Measurements from ENCODE around the gene ERC2.

The ERC2 gene

DNA sequence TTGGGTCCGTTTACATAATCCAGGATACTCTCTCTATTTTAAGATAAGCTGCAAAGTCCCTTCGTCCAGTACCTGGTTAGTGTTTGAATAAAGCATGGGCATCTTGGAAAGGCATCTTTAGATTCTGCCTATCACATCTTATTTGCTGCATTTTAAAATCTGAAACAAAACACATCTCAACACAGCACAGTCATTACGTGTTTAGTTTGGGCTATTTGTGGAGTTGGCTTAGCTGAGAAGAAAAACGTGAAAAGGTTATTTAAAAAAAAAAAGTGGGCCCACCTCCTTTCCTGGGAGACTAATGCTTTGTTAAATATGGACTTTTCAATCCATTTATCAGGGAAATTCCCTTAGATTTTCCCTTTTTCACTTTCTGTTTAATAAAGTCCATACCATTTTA, 806.7 kb downstream of the ERC2 start:
- H3K27ac Mint-ChIP-seq = no peak overlapping the region
- DNase-seq = no peak
- ATAC-seq (replicated peaks) = no peak
- no peaks in the 10 kb centered on the region for H3K4me1 Mint-ChIP-seq (ENCODE audit: low read depth in 2 of 2)
- no peaks in the 10 kb centered on the region for H3K27me3 Mint-ChIP-seq
- no peaks in the 10 kb centered on the region for H3K36me3 Mint-ChIP-seq (ENCODE audit: insufficient read depth)
- H3K9me3 Mint-ChIP-seq = peaks cover 9 to 26% of the 10 kb centered on the region in 2 donors
- H3K4me3 Mint-ChIP-seq = no peak overlapping the region

DNA sequence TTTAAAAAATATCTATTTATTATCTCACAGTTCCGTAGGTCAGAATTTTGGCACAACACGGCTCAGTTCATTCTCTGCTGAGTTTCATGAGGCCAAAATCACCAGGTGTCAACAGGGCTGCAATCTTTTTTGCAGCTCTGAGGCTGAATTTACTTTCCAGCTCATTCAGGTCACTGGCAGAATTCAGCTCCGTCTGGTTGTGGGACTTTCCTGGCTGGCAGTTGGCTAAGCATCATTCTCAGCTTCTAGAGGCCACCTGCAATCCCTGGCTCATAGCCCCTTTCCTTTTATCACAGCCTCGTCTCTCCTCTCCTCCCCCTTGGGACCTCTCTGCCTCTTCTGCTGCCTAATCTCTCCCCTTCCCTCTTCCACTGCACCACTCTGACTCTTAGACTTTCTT, 807.1 kb downstream of the ERC2 start:
- H3K27me3 Mint-ChIP-seq = no peaks in the 10 kb centered on the region
- peaks cover 9 to 26% of the 10 kb centered on the region in 2 donors for H3K9me3 Mint-ChIP-seq
- ATAC-seq (replicated peaks) = no peak
- no peak overlapping the region for H3K27ac Mint-ChIP-seq
- H3K4me1 Mint-ChIP-seq (ENCODE audit: low read depth in 2 of 2) = no peaks in the 10 kb centered on the region
- no peaks in the 10 kb centered on the region for H3K36me3 Mint-ChIP-seq (ENCODE audit: insufficient read depth)
- no peak for DNase-seq
- H3K4me3 Mint-ChIP-seq = no peak overlapping the region

DNA sequence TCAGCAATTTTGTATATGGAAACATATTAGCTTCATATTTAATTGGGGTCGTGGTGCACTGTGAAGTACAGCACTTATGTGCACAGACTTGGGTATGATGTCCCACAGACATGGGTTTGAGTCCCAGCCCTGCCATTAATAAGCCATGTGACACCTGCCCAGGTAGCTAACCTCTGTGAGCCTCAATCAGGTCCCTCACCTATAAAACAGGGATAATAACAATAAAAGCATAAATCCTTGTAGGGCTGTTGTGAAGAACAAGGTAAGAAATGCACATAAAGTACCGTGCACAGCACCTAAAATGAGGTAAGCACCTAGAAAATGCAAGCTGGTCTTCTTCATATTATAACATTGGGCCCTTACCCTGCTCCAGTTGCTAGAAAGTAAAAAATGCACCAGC, 807.6 kb downstream of the ERC2 start:
- peaks cover 9 to 25% of the 10 kb centered on the region in 2 donors for H3K9me3 Mint-ChIP-seq
- H3K4me1 Mint-ChIP-seq (ENCODE audit: low read depth in 2 of 2) = no peaks in the 10 kb centered on the region
- H3K4me3 Mint-ChIP-seq = no peak overlapping the region
- ATAC-seq (replicated peaks) = no peak
- no peaks in the 10 kb centered on the region for H3K36me3 Mint-ChIP-seq (ENCODE audit: insufficient read depth)
- no peak for DNase-seq
- H3K27me3 Mint-ChIP-seq = no peaks in the 10 kb centered on the region
- H3K27ac Mint-ChIP-seq = no peak overlapping the region

DNA sequence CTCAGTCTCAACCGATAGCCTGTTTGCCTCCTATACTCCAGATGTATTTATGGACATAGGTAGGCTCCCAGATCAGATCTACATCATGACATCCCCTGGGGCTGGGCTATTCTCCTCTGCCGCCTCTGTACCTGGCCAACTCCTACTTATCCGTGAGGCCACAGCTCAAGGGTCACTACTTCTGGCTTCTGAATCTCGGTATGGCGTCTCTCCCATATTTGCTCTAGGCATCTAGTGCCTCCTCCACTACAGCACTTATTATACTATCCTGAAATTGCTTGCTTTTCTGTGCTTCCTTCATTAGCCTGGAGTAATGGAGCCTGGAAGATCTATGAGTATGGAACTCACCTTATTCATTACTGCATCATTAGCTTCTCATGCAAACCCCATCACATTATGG, 808.6 kb downstream of the ERC2 start:
- no peaks in the 10 kb centered on the region for H3K27me3 Mint-ChIP-seq
- H3K4me1 Mint-ChIP-seq (ENCODE audit: low read depth in 2 of 2) = no peaks in the 10 kb centered on the region
- H3K9me3 Mint-ChIP-seq = peaks cover 9 to 18% of the 10 kb centered on the region in 2 donors
- ATAC-seq (replicated peaks) (no peak), DNase-seq (no peak)
- H3K27ac Mint-ChIP-seq = no peak overlapping the region
- no peak overlapping the region for H3K4me3 Mint-ChIP-seq
- H3K36me3 Mint-ChIP-seq (ENCODE audit: insufficient read depth) = no peaks in the 10 kb centered on the region

DNA sequence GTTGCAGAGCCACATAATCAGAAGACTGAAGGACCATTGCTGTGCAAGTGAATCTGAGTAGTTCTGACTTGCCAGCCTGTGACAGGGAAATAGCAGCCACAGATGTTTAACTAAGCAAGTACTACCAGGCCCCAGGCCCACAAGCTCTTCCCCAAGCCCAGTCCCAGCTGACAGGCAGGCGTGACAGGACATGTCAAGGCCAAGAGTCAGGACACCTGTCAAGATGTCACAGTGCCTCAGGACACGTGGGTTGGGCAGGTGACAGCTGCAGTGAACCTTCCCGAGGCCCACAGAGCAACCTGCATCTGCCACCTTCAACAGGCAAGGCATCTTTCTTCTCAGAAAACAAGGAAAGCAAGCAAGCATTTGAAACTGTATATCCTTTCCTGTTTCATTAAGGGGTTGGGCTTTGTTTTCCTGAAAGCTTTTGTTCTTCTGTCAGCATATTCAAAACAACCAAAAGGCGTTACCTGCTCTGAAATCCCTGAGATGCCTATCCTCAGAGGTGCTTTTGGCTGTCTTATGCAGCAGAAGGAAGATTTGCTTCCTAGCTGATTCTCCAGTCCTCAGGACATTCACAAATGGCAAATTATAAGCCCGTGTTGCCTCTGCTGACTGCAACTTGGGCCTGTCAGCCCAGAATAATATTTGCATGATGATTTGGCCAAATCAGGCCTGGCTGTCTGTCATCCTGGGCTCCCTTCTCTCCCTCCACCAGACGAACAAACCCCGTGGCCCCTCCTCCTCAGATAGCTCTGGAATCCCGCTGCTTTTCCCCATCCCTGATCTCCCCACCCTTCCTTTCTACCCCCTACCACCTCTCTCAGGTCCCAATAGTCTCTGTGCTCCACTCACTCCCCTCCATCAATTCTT, 809.3 kb downstream of the ERC2 start:
- no peak for DNase-seq
- no peaks in the 10 kb centered on the region for H3K36me3 Mint-ChIP-seq (ENCODE audit: insufficient read depth)
- H3K4me3 Mint-ChIP-seq = no peak overlapping the region

DNA sequence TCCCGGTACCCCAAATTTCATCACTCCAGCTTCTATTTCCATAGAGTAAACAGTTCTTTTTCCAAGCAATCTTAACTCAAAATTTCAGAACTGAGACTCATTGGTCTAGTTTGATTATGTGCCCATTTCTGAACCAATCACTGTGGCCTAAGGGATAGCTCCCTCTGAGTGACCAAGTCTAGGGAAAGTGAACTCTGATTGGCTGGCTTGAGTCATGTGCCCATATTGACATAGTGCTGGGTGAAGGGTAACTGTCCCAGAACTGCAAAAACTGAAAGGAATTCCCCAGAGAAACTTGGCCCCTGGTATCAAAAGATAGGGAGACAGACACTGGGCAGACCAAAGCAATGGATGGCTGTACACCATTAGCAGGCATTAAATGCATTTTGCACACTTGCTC, 810.0 kb downstream of the ERC2 start:
- no peaks in the 10 kb centered on the region for H3K4me1 Mint-ChIP-seq (ENCODE audit: low read depth in 2 of 2)
- H3K4me3 Mint-ChIP-seq = no peak overlapping the region
- no peak for DNase-seq
- H3K27ac Mint-ChIP-seq = no peak overlapping the region
- H3K27me3 Mint-ChIP-seq = no peaks in the 10 kb centered on the region
- H3K36me3 Mint-ChIP-seq (ENCODE audit: insufficient read depth) = no peaks in the 10 kb centered on the region
- no peak for ATAC-seq (replicated peaks)
- H3K9me3 Mint-ChIP-seq = peaks cover 10 to 25% of the 10 kb centered on the region in 2 donors

More for the DNA sequence above, 809.3 kb downstream of the ERC2 start:
- Mint-ChIP-seq H3K27me3 (no peaks in the 10 kb centered on the region), H3K27ac (no peak overlapping the region), H3K9me3 (peaks cover 9 to 21% of the 10 kb centered on the region in 2 donors), H3K4me1 (ENCODE audit: low read depth in 2 of 2) (no peaks in the 10 kb centered on the region)
- no peak for ATAC-seq (replicated peaks)

DNA sequence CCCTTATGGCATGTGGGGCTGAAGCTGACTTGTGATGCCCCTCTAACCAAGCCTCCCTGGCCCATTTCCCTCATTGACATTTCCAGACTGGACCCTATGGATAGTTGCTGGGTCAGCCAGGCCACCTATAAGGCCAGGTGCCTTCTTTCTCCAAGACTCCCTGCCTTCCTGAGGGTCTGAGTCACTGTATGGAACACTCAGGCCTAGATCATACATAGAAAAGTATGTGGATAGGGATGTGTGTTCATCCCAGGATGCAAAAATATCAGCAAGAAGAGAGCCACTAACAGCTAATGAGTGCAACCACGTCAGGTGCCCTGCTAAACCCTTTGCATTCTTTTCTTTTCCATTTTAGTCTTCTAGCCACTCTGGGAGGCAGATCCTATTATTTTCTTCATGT, 812.7 kb downstream of the ERC2 start:
- ATAC-seq (replicated peaks) (no peak), DNase-seq (no peak)
- Mint-ChIP-seq H3K27me3 (no peaks in the 10 kb centered on the region), H3K36me3 (ENCODE audit: insufficient read depth) (peaks cover 2% of the 10 kb centered on the region), H3K4me3 (no peak overlapping the region), H3K27ac (no peak overlapping the region), H3K9me3 (peaks cover 8 to 27% of the 10 kb centered on the region in 2 donors), H3K4me1 (ENCODE audit: low read depth in 2 of 2) (no peaks in the 10 kb centered on the region)

DNA sequence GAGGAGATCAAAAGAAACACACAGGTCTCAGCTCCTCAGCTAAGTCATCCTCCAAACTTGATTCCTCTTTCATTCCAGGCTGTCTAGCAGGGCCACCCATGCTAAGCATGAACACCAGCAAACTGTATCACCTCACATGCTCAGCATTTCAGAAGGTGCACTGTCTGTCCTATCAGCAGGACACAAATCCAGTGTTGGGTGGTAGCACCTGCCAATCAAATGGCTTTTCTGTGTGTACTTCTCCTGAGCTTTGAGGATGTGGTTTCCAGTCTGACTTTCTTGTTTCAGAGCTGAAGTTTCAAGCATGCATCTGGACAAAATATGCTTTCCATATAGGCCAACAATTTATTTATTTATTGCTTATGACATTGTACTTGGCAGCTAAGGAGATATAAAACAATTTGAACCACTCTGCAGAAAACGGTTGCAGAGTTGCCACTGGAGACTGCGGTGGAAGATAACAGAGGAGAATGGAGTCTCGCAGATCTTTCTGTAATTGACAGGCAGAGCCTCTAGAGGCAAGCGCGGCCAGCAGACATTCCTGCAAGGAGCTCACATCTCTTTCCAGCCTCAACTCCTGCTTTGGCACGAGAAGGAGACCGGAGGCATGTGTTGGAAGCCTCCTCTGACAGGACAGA, 814.0 kb downstream of the ERC2 start:
- Mint-ChIP-seq H3K4me3 (no peak overlapping the region), H3K27ac (no peak overlapping the region), H3K4me1 (ENCODE audit: low read depth in 2 of 2) (no peaks in the 10 kb centered on the region), H3K9me3 (peaks cover 1 to 23% of the 10 kb centered on the region in 2 donors), H3K36me3 (ENCODE audit: insufficient read depth) (peaks cover 2% of the 10 kb centered on the region), H3K27me3 (no peaks in the 10 kb centered on the region)
- no peak for ATAC-seq (replicated peaks)
- DNase-seq = no peak

DNA sequence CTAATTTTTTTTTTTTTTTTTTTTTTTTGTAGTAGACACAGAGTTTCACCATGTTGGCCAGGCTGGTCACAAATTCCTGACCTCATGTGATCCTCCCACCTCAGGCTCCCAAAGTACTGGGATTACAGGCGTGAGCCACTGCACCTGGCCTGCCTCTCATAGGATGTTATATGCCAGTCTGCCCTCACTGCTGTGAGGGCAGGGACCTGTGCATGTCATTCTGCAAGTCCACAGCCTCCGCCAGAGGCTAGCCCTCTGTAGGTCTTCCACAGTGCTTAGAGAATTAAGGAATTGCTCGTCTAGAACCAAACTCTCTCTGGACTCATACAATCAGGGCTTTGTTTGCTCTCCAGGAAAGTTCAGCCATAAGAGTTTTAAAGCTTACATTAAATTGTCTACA, 817.3 kb downstream of the ERC2 start:
- H3K27ac Mint-ChIP-seq = no peak overlapping the region
- DNase-seq (no peak), ATAC-seq (replicated peaks) (no peak)
- H3K36me3 Mint-ChIP-seq (ENCODE audit: insufficient read depth) = peaks cover 2% of the 10 kb centered on the region
- no peak overlapping the region for H3K4me3 Mint-ChIP-seq
- H3K4me1 Mint-ChIP-seq (ENCODE audit: low read depth in 2 of 2) = no peaks in the 10 kb centered on the region
- peaks cover 7 to 14% of the 10 kb centered on the region in 2 donors for H3K9me3 Mint-ChIP-seq
- peaks cover 0 to 7% of the 10 kb centered on the region in 2 donors for H3K27me3 Mint-ChIP-seq

DNA sequence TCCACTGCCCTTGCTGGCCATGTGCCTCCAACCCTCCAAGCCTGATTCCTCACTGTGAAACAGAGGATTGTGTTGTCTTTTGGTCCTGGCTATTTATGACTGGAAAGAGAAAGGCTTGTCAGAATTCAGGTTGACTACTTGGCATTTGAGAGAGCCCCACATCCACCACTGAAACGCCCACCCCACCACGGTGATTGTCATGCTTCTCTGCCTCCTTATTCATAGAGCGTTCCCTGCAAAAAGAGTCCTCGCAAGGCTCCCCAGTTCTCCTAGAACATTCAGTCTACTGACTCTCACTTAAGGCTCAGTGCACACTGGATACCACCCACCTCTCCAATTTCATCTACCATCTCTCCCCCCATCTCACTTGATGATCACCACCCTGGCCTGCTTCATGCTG, 818.3 kb downstream of the ERC2 start:
- Mint-ChIP-seq H3K4me1 (ENCODE audit: low read depth in 2 of 2) (no peaks in the 10 kb centered on the region), H3K36me3 (ENCODE audit: insufficient read depth) (peaks cover 2% of the 10 kb centered on the region), H3K27ac (no peak overlapping the region), H3K9me3 (peaks cover 7 to 14% of the 10 kb centered on the region in 2 donors), H3K4me3 (no peak overlapping the region), H3K27me3 (peaks cover 0 to 7% of the 10 kb centered on the region in 2 donors)
- no peak for ATAC-seq (replicated peaks)
- DNase-seq = no peak

DNA sequence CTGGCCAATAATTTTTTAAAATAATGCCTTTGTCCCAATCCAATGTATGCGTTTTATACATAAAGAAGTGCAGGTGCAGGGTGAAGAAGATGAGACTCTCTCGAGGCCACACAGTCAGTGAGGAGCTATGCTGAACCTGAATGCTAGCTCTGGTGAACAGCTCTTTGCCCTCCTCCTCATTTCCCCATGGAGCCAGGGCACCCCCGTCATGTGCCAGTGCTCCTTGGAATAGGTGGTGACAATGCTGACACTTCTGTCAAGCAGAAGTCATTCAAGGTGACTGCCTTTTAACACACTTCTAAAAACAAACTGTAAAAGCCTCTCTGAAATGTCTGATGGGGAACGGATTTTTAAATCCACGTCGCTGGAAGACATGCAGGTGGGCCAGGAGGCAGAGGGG, 818.7 kb downstream of the ERC2 start:
- Mint-ChIP-seq H3K9me3 (peaks cover 7 to 14% of the 10 kb centered on the region in 2 donors), H3K36me3 (ENCODE audit: insufficient read depth) (peaks cover 2% of the 10 kb centered on the region), H3K4me1 (ENCODE audit: low read depth in 2 of 2) (no peaks in the 10 kb centered on the region), H3K27me3 (peaks cover 0 to 7% of the 10 kb centered on the region in 2 donors), H3K27ac (no peak overlapping the region), H3K4me3 (no peak overlapping the region)
- ATAC-seq (replicated peaks) (no peak), DNase-seq (no peak)

DNA sequence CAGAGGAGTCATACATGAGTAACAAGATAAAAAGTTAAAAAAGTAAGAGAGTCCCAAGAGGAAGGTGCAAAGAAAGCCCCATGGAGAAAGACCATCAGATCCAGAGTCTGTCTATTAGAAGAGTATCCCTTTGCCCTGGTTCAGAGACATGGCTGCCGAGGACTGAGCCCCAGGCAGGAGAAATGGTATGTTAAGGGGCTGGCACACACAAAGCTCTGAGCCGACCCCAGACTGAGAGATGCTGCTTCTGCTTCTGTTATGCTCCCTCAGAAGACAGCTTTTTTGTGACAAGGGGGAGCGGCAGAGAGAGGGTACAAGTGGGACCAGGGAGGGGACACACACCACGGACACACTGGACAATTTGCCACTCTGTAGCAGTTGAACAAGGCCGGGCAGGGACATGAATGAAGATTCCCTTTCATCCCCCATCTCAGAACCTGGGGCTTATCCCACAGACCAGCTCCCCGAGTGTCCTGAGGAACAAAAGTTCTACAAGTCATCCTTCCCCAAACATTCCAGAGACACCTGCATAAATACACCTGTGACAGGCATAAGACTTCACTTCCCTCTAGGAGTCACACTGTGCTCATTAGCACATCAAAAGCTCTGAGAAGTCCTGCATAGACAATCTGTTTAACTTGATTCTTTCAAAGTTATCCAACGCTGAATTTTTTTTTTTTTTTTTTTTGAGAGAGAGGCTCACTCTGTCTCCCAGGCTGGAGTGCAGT, 819.5 kb downstream of the ERC2 start:
- Mint-ChIP-seq H3K9me3 (peaks cover 5 to 9% of the 10 kb centered on the region in 2 donors), H3K4me3 (no peak overlapping the region), H3K4me1 (ENCODE audit: low read depth in 2 of 2) (no peaks in the 10 kb centered on the region), H3K27ac (no peak overlapping the region), H3K36me3 (ENCODE audit: insufficient read depth) (peaks cover 2% of the 10 kb centered on the region), H3K27me3 (peaks cover 0 to 7% of the 10 kb centered on the region in 2 donors)
- no peak for ATAC-seq (replicated peaks)
- DNase-seq = no peak

DNA sequence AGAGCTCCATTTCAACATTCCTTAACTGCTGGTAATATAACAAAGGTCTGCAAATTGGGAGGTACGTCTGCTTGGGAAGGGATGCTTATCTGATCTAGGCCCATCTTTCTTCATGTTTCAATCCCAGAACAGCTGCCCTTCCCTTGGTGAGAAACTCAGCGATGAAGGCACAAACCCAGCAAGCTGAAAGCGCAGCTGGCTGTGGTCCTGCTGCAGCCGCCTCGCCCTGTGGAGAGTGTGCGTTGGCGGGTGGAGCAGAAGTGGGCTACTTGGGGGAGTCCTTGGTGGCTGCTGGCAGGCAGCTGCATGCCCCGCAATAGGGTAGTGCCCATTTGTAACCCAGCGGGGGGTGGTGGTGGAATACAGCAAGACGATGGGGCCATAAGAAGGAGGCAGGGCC, 820.6 kb downstream of the ERC2 start:
- peaks cover 2% of the 10 kb centered on the region for H3K36me3 Mint-ChIP-seq (ENCODE audit: insufficient read depth)
- H3K27ac Mint-ChIP-seq = no peak overlapping the region
- DNase-seq (no peak), ATAC-seq (replicated peaks) (no peak)
- H3K9me3 Mint-ChIP-seq = peaks cover 5 to 7% of the 10 kb centered on the region in 2 donors
- H3K4me1 Mint-ChIP-seq (ENCODE audit: low read depth in 2 of 2) = no peaks in the 10 kb centered on the region
- no peak overlapping the region for H3K4me3 Mint-ChIP-seq
- peaks cover 0 to 7% of the 10 kb centered on the region in 2 donors for H3K27me3 Mint-ChIP-seq
